GM19193 (cell line): Measurements from ENCODE around the gene PSD2.
A peak's percentile ranks its signal among the peaks of the same experiment; 100 is the strongest.

ENCODE experiments used
- POLR2A ChIP-seq: IDR thresholded peaks from 4 replicates; pipeline ENCODE4 v1.6.1; 2011; ENCODE audit not compliant: insufficient read depth, insufficient read length; ENCODE audit errors: extremely low read depth

Gene PSD2

DNA sequence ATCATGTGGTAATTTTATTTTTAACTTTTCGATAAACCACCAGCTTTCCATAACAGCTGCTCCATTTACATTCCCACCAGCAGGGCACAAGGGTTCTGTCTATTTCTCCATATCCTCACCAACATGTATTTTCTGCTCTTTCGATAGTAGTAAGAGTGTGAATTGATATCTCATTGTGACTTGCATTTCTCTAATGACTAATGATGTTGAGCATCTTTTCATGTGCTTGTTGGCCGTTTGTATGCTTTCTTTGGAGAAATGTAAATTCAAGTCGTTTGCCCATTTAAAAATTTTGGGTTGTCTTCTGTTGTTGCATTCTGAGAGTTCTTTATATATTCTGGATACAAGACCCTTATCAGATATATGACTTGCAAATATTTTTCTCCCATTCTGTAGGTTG, 45.9 kb downstream of the PSD2 start:
- TF ChIP-seq POLR2A: no peak

DNA sequence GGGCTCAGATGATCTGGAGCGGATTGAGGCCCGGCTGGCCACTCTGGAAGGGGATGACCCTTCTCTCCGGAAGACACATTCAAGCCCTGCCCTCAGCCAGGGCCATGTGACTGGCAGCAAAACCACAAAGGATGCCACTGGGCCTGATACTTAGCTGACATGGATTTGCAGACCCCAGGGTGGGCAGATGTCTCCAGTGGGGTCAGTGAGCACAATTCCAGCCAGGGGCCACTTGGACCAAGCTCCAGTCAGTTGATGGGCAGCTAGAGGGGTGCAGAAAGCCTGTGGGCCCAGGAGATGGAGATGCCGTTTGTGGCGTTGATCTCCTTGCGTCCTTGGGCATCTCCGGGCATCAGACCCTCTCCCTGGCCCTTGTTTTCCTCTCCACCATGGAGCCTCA, 46.7 kb downstream of the PSD2 start:
- no peak for TF ChIP-seq POLR2A

DNA sequence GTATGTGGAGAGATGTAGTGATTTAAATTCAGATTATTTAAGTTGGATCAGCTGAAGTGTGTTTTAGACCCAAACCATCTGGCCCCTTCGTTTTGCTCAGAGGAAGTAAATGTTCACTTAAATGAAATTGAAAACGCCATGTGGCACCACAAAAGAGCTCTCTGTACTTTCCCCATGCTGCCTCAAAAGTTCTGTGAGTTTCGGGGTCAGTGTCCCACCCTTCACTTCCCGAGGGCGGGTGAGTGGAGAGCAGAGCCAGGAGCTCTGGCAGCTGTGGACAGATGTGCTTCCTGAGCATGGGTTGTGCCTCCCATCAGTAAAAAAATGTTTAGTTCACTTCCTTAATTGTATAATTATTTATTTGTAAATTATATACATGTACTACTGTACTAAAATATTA, 48.4 kb downstream of the PSD2 start:
- no peak for TF ChIP-seq POLR2A

DNA sequence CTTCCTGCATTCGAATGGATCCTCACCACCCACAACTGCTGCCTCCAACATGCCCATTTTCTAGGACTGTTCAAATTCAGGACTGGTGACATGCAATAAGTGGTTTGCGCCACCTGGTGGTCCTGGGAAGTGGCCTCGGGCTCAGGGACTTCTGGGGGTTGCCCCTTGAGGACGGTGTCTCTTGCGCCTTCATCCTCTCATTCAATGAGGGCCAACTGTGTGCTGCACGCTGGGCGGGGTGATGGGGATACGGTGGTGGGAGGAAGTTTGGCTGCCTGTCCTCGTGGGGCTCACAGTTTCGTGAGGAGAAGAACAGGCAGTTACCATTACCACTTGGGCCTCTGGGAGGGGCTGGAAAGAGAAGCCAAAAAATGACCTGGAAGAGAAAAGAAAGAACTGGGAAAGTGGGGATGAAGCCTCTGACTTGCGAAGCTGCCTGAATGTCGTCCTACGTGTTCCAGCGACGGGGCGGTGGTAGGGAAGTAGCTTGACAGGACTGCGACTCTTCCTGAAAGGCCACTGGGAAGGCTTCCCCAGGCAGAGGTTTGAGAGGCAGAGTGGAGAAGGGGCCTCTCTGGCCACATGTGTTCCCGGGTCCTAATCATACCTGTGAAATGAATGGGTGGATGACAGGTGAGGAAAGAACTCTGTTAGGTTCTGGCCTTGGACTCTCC, 49.0 kb downstream of the PSD2 start:
- TF ChIP-seq POLR2A: no peak

DNA sequence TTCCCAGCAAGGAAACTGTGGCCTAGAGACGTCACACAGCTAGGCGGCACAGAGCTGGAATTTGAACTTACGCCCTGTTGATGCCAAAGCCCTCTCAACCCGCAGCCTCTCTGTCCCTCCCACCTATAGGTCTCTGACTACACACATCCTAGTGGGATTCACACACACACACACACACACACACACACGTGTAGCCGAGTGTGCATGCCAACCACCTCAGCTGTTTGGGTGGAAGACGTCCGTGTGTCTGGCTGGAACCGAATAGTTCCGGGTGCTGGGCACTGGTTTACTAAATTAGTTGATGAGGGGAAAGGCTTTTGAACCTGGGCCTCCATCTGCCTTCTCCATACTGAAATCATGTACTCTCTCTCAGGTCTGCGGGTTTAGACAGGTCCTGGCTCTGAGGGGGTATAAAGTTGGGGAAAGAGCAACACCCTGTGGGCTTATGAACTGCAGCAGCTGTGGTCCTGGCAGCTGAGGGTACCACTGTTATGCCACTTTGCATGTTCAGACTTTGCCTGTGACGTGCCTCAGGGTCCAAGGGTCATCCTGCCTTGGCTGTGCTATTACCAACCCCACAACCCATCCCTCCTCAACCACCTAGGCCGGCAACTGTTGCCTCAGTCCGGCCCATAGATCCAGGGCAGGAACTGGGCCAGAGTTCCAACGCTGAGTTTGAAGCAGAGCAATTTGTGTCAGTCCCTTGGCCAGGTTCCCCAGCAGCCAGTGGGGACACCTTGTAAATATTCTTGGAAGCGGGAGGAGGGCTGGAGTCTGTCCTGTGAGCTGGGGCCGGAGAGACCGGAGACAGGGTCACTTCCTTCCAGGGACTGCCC, 50.5 kb downstream of the PSD2 start:
- no peak for TF ChIP-seq POLR2A

DNA sequence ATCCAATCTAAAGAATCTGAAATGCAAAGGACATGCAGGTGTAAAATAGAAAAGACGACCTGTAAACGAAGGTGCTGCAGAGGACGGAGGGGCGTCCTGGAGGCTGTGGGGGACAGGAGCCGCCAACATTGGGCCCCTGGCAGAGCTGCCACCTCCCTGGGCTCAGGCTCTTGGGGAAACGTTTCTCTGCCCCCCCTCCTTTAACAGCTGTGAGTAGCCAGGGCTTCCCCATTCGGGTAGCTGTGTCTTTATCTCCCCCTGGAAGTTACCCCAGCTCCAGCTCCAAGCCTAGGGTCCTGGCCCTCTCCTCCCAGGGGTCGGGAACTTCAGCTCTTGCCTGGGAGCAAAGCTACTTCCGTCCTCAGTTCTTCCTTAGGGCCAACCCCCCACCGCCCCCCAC, 51.5 kb downstream of the PSD2 start:
- no peak for TF ChIP-seq POLR2A

DNA sequence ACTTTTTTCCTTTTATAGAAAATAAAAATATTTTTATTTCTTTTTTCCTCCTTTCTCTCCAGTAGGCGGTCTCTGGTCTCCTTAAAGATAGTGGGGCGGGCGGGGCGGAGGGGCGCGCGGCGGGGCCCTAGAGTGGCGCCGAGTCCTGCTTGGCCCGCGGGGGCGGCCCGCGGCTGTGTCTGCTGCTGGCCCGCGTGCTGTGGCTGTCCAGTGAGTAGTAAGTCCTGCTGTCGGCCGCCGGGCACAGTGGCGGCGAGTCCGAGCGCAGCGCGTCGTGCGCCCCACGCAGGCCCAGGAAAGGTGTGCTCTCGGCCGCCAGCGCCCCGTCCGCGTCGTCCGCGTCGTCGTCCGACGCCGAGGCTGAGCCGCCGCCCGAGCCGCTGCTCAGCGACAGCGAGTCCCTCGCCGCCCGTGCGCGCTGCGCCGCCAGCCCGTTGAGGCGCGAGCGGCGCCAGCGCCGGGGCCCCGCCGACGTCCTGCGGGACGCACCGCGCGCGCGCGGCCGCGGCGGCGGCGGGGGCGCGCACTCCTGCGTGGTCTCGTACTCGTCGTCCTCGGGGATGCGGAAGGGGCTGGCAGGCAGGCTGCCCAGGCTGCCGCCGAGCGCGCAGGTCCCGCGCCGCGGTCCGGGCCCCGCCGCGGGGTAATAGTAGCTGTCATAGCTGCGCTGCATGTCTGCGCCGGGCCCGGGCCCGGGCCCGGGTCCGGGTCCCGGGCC, 52.3 kb downstream of the PSD2 start:
- peak; percentile 50 for TF ChIP-seq POLR2A

DNA sequence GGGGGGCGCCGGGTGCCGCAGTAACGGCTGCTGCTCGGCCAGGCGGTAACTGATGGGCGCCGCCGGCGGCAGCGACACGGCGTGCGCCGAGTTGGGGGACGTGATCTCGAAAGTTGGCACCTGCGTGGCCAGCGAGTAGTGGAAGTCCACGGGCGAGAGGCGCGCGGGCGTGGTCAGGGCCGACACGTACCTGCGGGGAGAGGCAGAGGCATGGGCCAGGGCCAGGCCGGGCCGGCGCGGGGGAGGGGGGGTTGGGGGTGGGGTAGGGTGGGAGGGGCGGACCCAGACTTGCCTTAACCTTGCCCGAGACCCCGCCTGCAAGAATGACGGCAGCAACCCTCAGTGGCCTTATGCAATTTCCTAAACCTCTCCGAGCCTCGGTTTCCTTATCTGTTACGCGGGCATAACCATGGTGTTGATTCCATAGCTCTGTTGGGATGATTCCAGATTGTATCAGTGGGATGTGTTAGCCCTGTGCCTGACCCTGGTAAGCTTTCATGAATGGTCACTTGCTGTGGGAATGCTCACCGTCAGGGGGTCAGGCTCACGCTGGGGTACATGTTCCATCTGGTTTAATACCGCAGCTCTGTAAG, 53.0 kb downstream of the PSD2 start:
- TF ChIP-seq POLR2A: no peak

DNA sequence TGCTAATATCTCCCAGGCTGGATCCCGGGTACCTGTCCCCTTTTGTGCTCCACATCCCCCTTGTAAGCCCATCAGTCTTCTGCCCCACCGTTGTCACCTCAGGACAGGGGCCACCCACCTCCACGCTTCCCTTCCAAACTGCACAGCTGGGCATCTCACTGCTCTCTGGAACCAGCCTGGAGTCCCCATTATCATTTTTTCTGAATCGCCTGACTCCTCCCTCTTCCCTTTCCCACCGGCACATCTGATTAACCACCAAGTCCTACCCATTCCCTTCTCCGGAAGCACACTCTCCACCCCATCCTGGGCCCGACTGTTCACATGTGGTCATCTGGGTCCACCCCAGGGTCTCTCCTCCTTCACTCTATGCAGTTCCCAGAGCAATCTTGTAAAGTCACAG, 53.9 kb downstream of the PSD2 start:
- TF ChIP-seq POLR2A: no peak

DNA sequence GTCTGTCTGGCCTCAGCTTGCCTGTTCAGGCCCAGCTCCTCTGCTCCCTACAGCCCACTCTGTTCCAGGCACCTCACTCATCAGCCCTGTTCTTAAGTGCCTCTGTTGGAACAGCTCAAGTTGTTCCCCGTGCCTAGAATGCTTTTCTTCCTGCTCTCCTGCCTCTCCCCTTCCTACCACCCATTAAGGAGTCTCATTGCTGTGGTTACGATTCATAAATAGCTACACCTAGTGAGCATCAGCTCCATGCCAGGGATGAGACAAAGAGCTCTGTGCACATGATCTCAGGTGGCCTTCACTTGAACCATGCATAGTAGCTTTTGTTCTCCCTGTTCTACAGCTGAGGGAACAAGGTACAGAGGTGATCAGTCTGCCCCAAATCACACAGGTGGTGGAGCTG, 54.3 kb downstream of the PSD2 start:
- TF ChIP-seq POLR2A: no peak

DNA sequence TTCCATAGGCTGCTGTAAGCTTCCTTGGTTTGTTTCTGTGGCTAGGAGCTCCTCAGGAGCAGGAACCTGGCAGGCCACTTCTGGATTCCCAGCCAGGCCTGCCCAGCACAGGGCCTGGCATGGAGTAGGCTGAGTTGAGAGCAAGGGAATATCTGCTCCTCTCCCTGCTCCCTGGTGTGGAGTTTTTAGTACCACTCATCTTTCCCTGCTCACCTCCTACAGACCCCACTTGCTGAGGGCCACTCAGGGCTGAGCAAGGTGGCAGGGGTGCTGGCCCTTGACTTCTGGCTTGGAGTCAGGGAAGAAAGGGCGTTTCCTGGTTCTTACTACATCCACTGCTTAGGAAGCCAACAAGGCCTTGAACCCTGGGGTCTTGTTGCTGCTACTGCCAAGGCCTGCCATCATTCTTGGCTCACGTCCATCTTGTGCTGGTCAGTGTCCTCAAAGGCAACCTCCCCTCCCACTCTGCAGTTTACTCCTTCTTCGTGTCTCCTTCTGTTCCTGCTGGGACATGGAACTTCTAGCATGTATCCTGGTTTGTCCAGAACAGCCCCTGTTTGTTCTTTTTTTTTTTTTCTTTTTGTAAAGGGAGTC, 54.9 kb downstream of the PSD2 start:
- no peak for TF ChIP-seq POLR2A

DNA sequence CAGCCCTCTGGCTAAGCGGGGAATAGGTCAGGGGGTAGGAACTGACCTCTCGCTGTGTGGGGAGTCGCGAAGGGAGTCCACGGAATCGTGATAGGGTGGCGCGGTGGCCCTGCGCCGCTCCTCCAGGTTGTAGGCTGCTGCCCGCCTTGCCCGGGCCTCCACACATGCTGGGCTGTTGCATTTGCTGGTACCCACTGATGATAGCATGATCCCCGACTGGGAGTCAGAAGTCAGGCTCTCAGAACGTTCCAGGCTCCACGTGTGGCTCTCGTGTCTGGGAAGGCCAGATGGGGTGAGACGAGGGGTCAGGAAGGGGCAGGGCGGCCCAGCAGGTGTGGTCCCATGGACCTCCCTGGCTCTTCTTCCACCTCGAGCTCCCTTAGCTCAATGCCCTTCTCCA, 56.0 kb downstream of the PSD2 start:
- no peak for TF ChIP-seq POLR2A

DNA sequence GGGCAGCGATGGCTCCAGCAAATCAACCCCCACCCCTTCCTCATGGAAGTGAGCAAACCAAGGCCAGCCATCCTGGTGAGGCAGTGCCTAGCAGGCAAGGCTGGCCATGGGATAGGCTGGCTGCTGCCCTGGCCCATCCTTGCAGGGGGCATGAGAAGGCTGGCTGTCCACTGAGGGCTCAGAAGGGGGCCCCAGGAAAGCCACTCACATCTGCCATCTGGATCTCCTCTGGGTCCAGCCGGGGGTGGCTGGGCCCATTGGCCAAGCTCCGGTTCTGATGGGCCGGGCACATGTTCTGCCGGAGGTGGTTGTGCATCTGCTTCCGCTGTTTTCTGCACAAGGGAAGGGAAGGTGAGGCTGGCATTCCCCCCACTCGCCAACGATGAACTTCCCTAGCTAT, 57.1 kb downstream of the PSD2 start:
- TF ChIP-seq POLR2A: no peak

DNA sequence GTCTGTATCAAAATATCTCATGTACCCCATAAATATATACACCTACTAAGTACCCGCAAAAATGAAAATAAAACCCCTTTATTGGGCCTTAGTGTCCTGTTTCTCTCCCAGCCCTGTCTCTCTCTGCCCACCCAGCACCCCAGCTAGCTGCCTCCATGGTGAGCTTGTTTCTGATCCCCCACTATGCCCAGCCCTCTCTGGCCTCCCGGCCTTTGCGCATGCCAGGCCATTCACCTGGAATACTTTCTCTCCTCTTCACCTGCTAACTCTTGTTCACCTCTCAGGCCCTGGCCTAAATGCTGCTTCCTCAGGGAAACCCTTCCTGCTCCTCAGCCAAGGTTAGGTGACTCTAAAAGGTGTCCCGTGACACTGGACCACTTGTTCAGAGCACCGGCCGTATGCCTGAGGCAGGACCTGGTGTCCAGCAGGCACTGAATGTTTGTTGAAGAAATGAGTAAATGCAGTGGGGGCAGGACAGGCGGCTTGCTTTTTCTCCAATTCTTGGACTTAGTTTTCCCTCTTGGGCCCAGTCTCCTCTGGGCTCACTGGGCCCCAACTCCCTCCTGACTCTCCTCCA, 58.5 kb downstream of the PSD2 start:
- no peak for TF ChIP-seq POLR2A

DNA sequence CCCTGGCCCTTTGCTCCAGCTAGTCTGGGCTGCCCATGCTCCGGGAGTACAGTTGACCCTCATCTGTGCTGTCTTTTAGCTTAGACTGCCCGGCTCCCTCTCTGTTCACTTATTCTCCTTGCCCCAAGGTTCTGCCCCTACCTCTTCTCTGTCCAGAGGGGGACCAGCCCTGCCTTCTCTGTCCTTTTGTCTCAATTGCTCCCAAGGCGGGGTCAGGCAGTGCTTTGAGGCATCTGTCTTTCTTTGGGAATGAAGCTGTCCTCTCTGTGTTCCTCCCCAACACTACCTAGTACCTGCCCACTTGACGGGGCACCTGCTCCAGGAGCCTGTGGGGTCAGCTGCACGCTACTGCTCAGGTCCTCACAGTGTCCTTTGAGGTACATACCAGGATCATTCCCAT, 59.3 kb downstream of the PSD2 start:
- no peak for TF ChIP-seq POLR2A

DNA sequence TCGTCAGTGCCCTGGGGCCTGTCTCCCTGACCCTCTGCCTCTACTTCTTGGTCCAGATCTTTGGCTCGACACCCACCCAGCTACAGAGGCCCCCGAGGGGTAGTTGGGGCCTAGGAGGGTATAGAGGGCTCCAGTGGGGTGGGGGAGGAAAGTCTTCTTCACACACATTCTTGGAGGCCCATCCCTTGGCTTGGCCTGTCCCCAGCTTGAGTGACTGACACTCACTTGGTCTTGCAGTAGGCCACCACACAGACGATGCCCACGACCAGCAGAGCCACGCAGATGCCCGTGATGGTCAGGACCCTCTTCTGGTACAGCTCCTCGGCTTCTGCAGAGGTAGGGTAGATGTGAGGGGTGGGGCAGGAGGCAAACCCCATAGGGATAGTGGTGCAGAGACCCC, 59.8 kb downstream of the PSD2 start:
- TF ChIP-seq POLR2A: no peak
